Measurements from ENCODE around the gene VAMP2. TPM values are rescaled to one million over a fixed set of nuclear protein-coding genes. Genes with fewer than 3 reads are reported as not detected.

The VAMP2 gene
- total and polyA plus RNA-seq, 7 experiments from 2014 or later, result 75.0 to 256 (median 209) TPM

GRCh38 chr17:8151120-8151640 is 11.6 kb downstream of the VAMP2 start:
- H3K27me3 ChIP-seq (ENCODE audit: control insufficient read depth in 2 of 2, insufficient read depth in 2 of 2, low read length in 2 of 2), result no peaks in the 10 kb centered on the region
- Mint-ChIP-seq H3K27me3 (no peaks in the 10 kb centered on the region), H3K36me3 (peaks cover 1 to 27% (median 13%) of the 10 kb centered on the region in 5 donors), H3K4me3 (peak overlapping the region in 6 of 10 donors; percentile 64 to 95 (median 91)), H3K27ac (peak overlapping the region in 2 of 9 donors; percentile 96 to 99), H3K4me1 (peaks cover 0 to 68% (median 45%) of the 10 kb centered on the region in 7 donors), H3K9me3 (peaks cover 0 to 22% (median 0%) of the 10 kb centered on the region in 11 donors)
- no peaks in the 10 kb centered on the region for H3K9me3 ChIP-seq (ENCODE audit: control insufficient read depth in 2 of 3, low read length in 3 of 3)
- peaks cover 50 to 53% of the 10 kb centered on the region in 2 donors for H3K4me1 ChIP-seq (ENCODE audit: control insufficient read depth in 2 of 2, insufficient read depth in 2 of 2, low read length in 2 of 2)
- H3K36me3 ChIP-seq (ENCODE audit: control insufficient read depth in 2 of 3, insufficient read depth in 3 of 3, low read length in 3 of 3), result peaks cover 29 to 49% (median 36%) of the 10 kb centered on the region in 3 experiments
- intact Hi-C loops (cut with micrococcal nuclease), result loop anchor here (1.0 to 10.0 kb wide), 6 partner anchors 12 to 916 kb away; partner anchors contain the start of genes CD68 (in 1 of the 2), DVL2 (in 1 of the 2) and PHF23 (in 1 of the 2)
- ATAC-seq, result peak; percentile 67
- H3K4me3 ChIP-seq (ENCODE audit: low read length), result peak overlapping the region; percentile 80
- DNase-seq, result peak; percentile 89 to 96 (median 93)
- ChIA-PET CTCF (interaction anchor here (1.0 to 1.7 kb wide), 3 partner anchors 11 to 36 kb away, joined by 3 to 11 read pairs (median 3); no protein-coding TSS in a partner anchor), POLR2A (interaction anchor here (0.6 to 14.5 kb wide), 13 partner anchors 12 to 304 kb away, joined by 3 to 820 read pairs (median 4); partner anchors contain the start of genes BORCS6, CTC1, PFAS and RANGRF)
- H3K27ac ChIP-seq (ENCODE audit: low read depth, low read length), result peak overlapping the region; percentile 95

GRCh38 chr17:8150194-8151119 is 12.3 kb downstream of the VAMP2 start:
- H3K36me3 Mint-ChIP-seq, result peaks cover 4 to 34% (median 16%) of the 10 kb centered on the region in 5 donors
- peaks cover 44 to 52% of the 10 kb centered on the region in 2 donors for H3K4me1 ChIP-seq (ENCODE audit: control insufficient read depth in 2 of 2, insufficient read depth in 2 of 2, low read length in 2 of 2)
- no peak for ATAC-seq

GRCh38 chr17:8149419-8150193 is 13.1 kb downstream of the VAMP2 start:
- H3K4me3 Mint-ChIP-seq, result peak overlapping the region in 4 of 10 donors; percentile 44 to 95 (median 76)
- peak overlapping the region; percentile 95 for H3K27ac ChIP-seq (ENCODE audit: low read depth, low read length)
- H3K27me3 Mint-ChIP-seq, result no peaks in the 10 kb centered on the region
- CTCF ChIA-PET, result interaction anchor here (0.7 to 1.7 kb wide), 2 partner anchors 10 to 14 kb away, joined by 3 to 11 read pairs; no protein-coding TSS in a partner anchor
- peaks cover 30 to 61% (median 41%) of the 10 kb centered on the region in 3 experiments for H3K36me3 ChIP-seq (ENCODE audit: control insufficient read depth in 2 of 3, insufficient read depth in 3 of 3, low read length in 3 of 3)
- no peaks in the 10 kb centered on the region for H3K27me3 ChIP-seq (ENCODE audit: control insufficient read depth in 2 of 2, insufficient read depth in 2 of 2, low read length in 2 of 2)
- ATAC-seq (no peak), DNase-seq (no peak)
- H3K4me1 Mint-ChIP-seq, result peaks cover 0 to 57% (median 35%) of the 10 kb centered on the region in 7 donors
- POLR2A ChIA-PET, result interaction anchor here (0.5 to 9.7 kb wide), 8 partner anchors 10 to 309 kb away, joined by 3 to 136 read pairs (median 4); no protein-coding TSS in a partner anchor
- H3K9me3 Mint-ChIP-seq, result peaks cover 0 to 25% (median 0%) of the 10 kb centered on the region in 11 donors
- peaks cover 4 to 34% (median 16%) of the 10 kb centered on the region in 5 donors for H3K36me3 Mint-ChIP-seq
- no peaks in the 10 kb centered on the region for H3K9me3 ChIP-seq (ENCODE audit: control insufficient read depth in 2 of 3, low read length in 3 of 3)
- H3K4me3 ChIP-seq (ENCODE audit: low read length), result no peak overlapping the region
- peak overlapping the region in 3 of 9 donors; percentile 32 to 96 (median 93) for H3K27ac Mint-ChIP-seq
- intact Hi-C loops (cut with micrococcal nuclease), result loop anchor here (5.0 to 10.0 kb wide), 3 partner anchors 575 to 915 kb away; partner anchors contain the start of genes CD68 (in 1 of the 2), DVL2 (in 1 of the 2) and PHF23 (in 1 of the 2)
- H3K4me1 ChIP-seq (ENCODE audit: control insufficient read depth in 2 of 2, insufficient read depth in 2 of 2, low read length in 2 of 2), result peaks cover 36 to 44% of the 10 kb centered on the region in 2 donors

More at GRCh38 chr17:8150194-8151119, 12.3 kb downstream of the VAMP2 start:
- H3K4me3 Mint-ChIP-seq, result peak overlapping the region in 6 of 10 donors; percentile 64 to 95 (median 91)
- H3K4me3 ChIP-seq (ENCODE audit: low read length), result peak overlapping the region; percentile 40
- peak overlapping the region; percentile 95 for H3K27ac ChIP-seq (ENCODE audit: low read depth, low read length)
- H3K27ac Mint-ChIP-seq, result peak overlapping the region in 3 of 9 donors; percentile 11 to 99 (median 96)
- intact Hi-C loops (cut with micrococcal nuclease), result loop anchor here (1.0 to 10.0 kb wide), 6 partner anchors 11 to 916 kb away; partner anchors contain the start of genes CD68 (in 1 of the 2), DVL2 (in 1 of the 2) and PHF23 (in 1 of the 2)
- CTCF ChIA-PET, result interaction anchor here (0.7 to 1.7 kb wide), 4 partner anchors 10 to 37 kb away, joined by 3 to 11 read pairs (median 3); no protein-coding TSS in a partner anchor
- H3K4me1 Mint-ChIP-seq, result peaks cover 0 to 66% (median 44%) of the 10 kb centered on the region in 7 donors
- H3K27me3 ChIP-seq (ENCODE audit: control insufficient read depth in 2 of 2, insufficient read depth in 2 of 2, low read length in 2 of 2), result no peaks in the 10 kb centered on the region
- no peaks in the 10 kb centered on the region for H3K27me3 Mint-ChIP-seq
- peaks cover 0 to 25% (median 0%) of the 10 kb centered on the region in 11 donors for H3K9me3 Mint-ChIP-seq
- H3K9me3 ChIP-seq (ENCODE audit: control insufficient read depth in 2 of 3, low read length in 3 of 3), result no peaks in the 10 kb centered on the region
- H3K36me3 ChIP-seq (ENCODE audit: control insufficient read depth in 2 of 3, insufficient read depth in 3 of 3, low read length in 3 of 3), result peaks cover 30 to 52% (median 41%) of the 10 kb centered on the region in 3 experiments
- POLR2A ChIA-PET, result interaction anchor here (0.6 to 14.5 kb wide), 15 partner anchors 11 to 303 kb away, joined by 3 to 820 read pairs (median 4); partner anchors contain the start of genes BORCS6, CTC1, PFAS and RANGRF
- DNase-seq, result no peak

GRCh38 chr17:8148560-8148959 is 14.2 kb downstream of the VAMP2 start:
- no peak for ATAC-seq

GRCh38 chr17:8147805-8148404 is 14.8 kb downstream of the VAMP2 start:
- Histone ChIP-seq H3K9me3 (ENCODE audit: control insufficient read depth in 2 of 3, low read length in 3 of 3) (no peaks in the 10 kb centered on the region), H3K4me3 (ENCODE audit: low read length) (no peak overlapping the region), H3K4me1 (ENCODE audit: control insufficient read depth in 2 of 2, insufficient read depth in 2 of 2, low read length in 2 of 2) (peaks cover 21 to 27% of the 10 kb centered on the region in 2 donors), H3K36me3 (ENCODE audit: control insufficient read depth in 2 of 3, insufficient read depth in 3 of 3, low read length in 3 of 3) (peaks cover 30 to 77% (median 41%) of the 10 kb centered on the region in 3 experiments), H3K27ac (ENCODE audit: low read depth, low read length) (no peak overlapping the region), H3K27me3 (ENCODE audit: control insufficient read depth in 2 of 2, insufficient read depth in 2 of 2, low read length in 2 of 2) (no peaks in the 10 kb centered on the region)
- peak overlapping the region in 7 of 9 donors; percentile 25 to 71 (median 55) for H3K27ac Mint-ChIP-seq
- H3K9me3 Mint-ChIP-seq, result peaks cover 0 to 30% (median 0%) of the 10 kb centered on the region in 11 donors
- intact Hi-C loops (cut with micrococcal nuclease), result no loop called here
- no peak for DNase-seq
- ATAC-seq, result no peak
- ChIA-PET CTCF (interaction anchor here (0.5 to 0.7 kb wide), 2 partner anchors 62 to 87 kb away, joined by 4 to 5 read pairs; partner anchors contain the start of gene AURKB), POLR2A (interaction anchor here (0.6 to 9.7 kb wide), 10 partner anchors 8 to 74 kb away, joined by 3 to 136 read pairs (median 5); no protein-coding TSS in a partner anchor)
- H3K4me3 Mint-ChIP-seq, result peak overlapping the region in 3 of 10 donors; percentile 35 to 71 (median 57)
- H3K27me3 Mint-ChIP-seq, result no peaks in the 10 kb centered on the region
- peaks cover 6 to 42% (median 14%) of the 10 kb centered on the region in 5 donors for H3K36me3 Mint-ChIP-seq
- peaks cover 0 to 40% (median 23%) of the 10 kb centered on the region in 7 donors for H3K4me1 Mint-ChIP-seq

More at GRCh38 chr17:8148560-8148959, 14.2 kb downstream of the VAMP2 start:
- Mint-ChIP-seq H3K27ac (peak overlapping the region in 5 of 9 donors; percentile 14 to 71 (median 55)), H3K27me3 (no peaks in the 10 kb centered on the region), H3K36me3 (peaks cover 6 to 42% (median 14%) of the 10 kb centered on the region in 5 donors), H3K9me3 (peaks cover 0 to 30% (median 0%) of the 10 kb centered on the region in 11 donors), H3K4me3 (peak overlapping the region in 3 of 10 donors; percentile 11 to 32 (median 29)), H3K4me1 (peaks cover 0 to 47% (median 29%) of the 10 kb centered on the region in 7 donors)
- Histone ChIP-seq H3K27ac (ENCODE audit: low read depth, low read length) (no peak overlapping the region), H3K9me3 (ENCODE audit: control insufficient read depth in 2 of 3, low read length in 3 of 3) (no peaks in the 10 kb centered on the region), H3K36me3 (ENCODE audit: control insufficient read depth in 2 of 3, insufficient read depth in 3 of 3, low read length in 3 of 3) (peaks cover 30 to 71% (median 41%) of the 10 kb centered on the region in 3 experiments), H3K4me1 (ENCODE audit: control insufficient read depth in 2 of 2, insufficient read depth in 2 of 2, low read length in 2 of 2) (peaks cover 26 to 33% of the 10 kb centered on the region in 2 donors), H3K27me3 (ENCODE audit: control insufficient read depth in 2 of 2, insufficient read depth in 2 of 2, low read length in 2 of 2) (no peaks in the 10 kb centered on the region), H3K4me3 (ENCODE audit: low read length) (no peak overlapping the region)
- ChIA-PET POLR2A (interaction anchor here (0.6 to 9.7 kb wide), 9 partner anchors 8 to 73 kb away, joined by 3 to 136 read pairs (median 5); no protein-coding TSS in a partner anchor), CTCF (interaction anchor here (0.7 kb wide), 1 partner anchor 88 kb away, joined by 4 read pairs; no protein-coding TSS in a partner anchor)
- intact Hi-C loops (cut with micrococcal nuclease), result no loop called here
- no peak for DNase-seq
